Subcutaneous abdominal adipose tissue (tissue), 5 donors: Measurements from ENCODE around the gene ADGRA1.
"Not testable (repeated sequence)": the region's sequence is repeated elsewhere in the genome, so short reads cannot be mapped to it uniquely, and the experiment has no call there.

Source experiments
- H3K27ac ChIP-seq: one replicate; pipeline ENCODE4 v1.7.0; 2013; ENCODE audit warnings: low read depth, mild to moderate bottlenecking, inconsistent platforms, low read length, moderate library complexity
- H3K27me3 ChIP-seq, 5 donors: one replicate each; pipeline ENCODE4 v1.7.0; 2013; ENCODE audit warnings: low read length in 5 of 5, inconsistent platforms in 1 of 5; ENCODE audit not compliant: control insufficient read depth in 5 of 5, insufficient read depth in 4 of 5
- H3K36me3 ChIP-seq, 5 donors: one replicate each; pipeline ENCODE4 v1.7.0; 2013; ENCODE audit warnings: low read length in 5 of 5; ENCODE audit not compliant: control insufficient read depth in 5 of 5, insufficient read depth in 5 of 5
- H3K4me1 ChIP-seq, 5 donors: one replicate each; pipeline ENCODE4 v1.7.0; 2013; ENCODE audit warnings: low read length in 5 of 5, mild to moderate bottlenecking in 3 of 5, moderate library complexity in 1 of 5; ENCODE audit not compliant: control insufficient read depth in 5 of 5, insufficient read depth in 5 of 5
- H3K4me3 ChIP-seq, 5 donors: one replicate each; pipeline ENCODE4 v1.7.0; 2013; ENCODE audit warnings: low read length in 5 of 5, low read depth in 1 of 5
- H3K9ac ChIP-seq, 5 donors: one replicate each; pipeline ENCODE4 v1.7.0; 2013; ENCODE audit warnings: low read length in 5 of 5, mild to moderate bottlenecking in 4 of 5, moderate library complexity in 3 of 5
- H3K9me3 ChIP-seq, 5 donors: one replicate each; pipeline ENCODE4 v1.7.0; 2013; ENCODE audit warnings: low read length in 5 of 5; ENCODE audit not compliant: control insufficient read depth in 5 of 5
- donor health status: healthy.
- donor health status: healthy.
- donor health status: healthy.
- donor health status: healthy.
- donor health status: healthy.

ADGRA1 gene

DNA sequence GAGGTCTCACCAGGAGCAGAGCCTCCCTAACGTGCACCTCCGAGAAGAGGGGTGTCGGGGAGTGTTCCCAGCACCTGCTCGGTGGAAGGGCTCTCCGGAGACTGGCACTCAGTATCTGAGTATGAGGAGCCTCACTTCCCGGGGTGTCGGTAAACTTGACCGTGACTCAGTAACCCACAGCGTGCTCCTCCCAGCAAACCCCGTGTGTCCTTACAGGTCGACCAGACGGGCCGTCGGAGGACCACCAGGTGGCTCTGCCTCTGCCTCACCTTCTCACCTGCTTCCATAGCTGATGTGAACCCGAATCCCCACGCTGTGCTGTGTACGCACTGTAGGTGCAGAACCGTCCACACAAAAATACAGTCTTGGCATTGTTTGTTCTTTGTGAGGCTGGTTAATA is 43.3 kb downstream of the ADGRA1 start:
- no peaks in the 10 kb centered on the region for H3K4me1 ChIP-seq
- no peak overlapping the region for H3K4me3 ChIP-seq
- H3K36me3 ChIP-seq: no peaks in the 10 kb centered on the region
- H3K9me3 ChIP-seq: peaks cover 0 to 2% (median 0%) of the 10 kb centered on the region in 5 donors
- peaks cover 0 to 8% (median 7%) of the 10 kb centered on the region in 5 donors for H3K27me3 ChIP-seq
- no peak overlapping the region for H3K27ac ChIP-seq
- H3K9ac ChIP-seq: no peak overlapping the region

DNA sequence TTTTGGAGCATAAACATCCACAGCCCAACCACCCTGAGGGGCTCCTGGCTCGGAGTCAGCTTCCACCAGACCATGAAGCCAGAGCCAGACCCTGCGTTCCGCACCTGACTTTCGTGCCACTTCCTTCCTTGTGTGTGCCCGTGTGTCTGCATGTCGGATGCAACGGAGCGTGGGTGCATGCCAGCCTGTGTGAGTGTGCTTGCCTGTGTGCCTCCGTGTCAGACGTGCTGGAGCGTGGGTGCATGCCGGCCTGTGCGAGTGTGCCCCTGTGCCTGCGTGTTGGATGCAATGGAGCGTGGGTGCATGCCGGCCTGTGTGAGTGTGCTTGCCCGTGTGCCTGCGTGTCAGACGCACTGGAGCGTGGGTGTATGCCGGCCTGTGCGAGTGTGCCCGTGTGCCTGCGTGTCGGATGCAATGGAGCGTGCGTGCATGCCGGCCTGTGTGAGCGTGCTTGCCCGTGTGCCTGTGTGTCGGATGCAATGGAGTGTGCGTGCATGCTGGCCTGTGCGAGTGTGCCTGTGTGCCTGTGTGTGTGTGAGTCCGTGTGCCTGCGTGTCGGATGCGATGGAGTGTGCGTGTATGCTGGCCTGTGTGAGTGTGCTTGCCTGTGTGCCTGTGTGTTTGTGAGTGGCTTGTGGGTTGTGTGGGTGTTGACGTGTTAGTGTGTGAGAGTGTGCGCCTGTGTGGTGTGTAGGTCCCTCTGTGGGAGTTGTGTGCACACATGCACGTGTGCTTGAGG is 44.2 kb downstream of the ADGRA1 start:
- no peaks in the 10 kb centered on the region for H3K4me1 ChIP-seq
- H3K4me3 ChIP-seq: no peak overlapping the region
- H3K27ac ChIP-seq: no peak overlapping the region
- H3K9ac ChIP-seq: no peak overlapping the region
- peaks cover 0 to 7% (median 3%) of the 10 kb centered on the region in 5 donors for H3K27me3 ChIP-seq
- no peaks in the 10 kb centered on the region for H3K36me3 ChIP-seq
- H3K9me3 ChIP-seq: peaks cover 0 to 2% (median 0%) of the 10 kb centered on the region in 5 donors

DNA sequence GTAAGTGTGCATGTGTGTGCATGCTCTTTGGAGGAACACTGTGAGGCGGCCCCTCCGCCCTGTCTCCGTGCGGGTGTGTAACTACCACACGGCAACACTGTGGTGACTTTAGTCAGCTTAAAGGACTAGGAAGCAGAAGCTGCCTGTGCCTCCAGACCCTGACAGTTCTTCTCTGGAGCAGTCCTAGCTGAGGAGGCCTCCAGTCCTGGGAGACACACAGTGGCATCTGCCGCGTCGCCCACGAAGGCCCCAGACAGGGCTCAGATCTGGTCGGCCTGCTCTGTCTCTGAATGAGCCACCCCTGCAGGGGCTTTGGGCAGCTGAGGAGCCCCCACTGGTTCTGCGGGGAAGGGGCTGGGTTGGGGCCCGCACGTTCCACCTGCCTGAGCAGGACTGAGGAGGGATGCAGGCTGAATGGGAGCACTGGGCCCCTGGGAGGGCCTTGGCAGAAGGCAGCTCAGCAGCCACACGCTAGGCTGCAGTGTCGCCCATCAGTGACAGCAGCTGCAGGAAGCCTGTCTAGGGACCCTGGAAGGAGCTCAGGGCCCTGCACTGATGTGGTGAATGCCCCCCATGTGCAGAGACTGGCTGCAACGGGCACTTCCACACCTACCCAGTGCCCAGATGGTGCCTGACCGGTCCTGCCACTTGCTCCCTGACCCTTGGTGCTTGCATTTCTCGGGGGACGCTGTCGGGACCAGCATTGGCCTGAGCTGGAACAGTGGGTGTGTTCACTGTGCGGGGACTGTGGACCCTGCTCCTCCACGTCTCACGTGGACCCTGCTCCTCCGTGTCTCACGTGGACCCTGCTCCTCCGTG is 45.0 kb downstream of the ADGRA1 start:
- no peaks in the 10 kb centered on the region for H3K4me1 ChIP-seq
- no peak overlapping the region for H3K27ac ChIP-seq
- H3K4me3 ChIP-seq: no peak overlapping the region
- no peak overlapping the region for H3K9ac ChIP-seq
- H3K36me3 ChIP-seq: no peaks in the 10 kb centered on the region
- H3K27me3 ChIP-seq: peaks cover 0 to 7% (median 0%) of the 10 kb centered on the region in 5 donors
- H3K9me3 ChIP-seq: peaks cover 0 to 2% (median 0%) of the 10 kb centered on the region in 5 donors

DNA sequence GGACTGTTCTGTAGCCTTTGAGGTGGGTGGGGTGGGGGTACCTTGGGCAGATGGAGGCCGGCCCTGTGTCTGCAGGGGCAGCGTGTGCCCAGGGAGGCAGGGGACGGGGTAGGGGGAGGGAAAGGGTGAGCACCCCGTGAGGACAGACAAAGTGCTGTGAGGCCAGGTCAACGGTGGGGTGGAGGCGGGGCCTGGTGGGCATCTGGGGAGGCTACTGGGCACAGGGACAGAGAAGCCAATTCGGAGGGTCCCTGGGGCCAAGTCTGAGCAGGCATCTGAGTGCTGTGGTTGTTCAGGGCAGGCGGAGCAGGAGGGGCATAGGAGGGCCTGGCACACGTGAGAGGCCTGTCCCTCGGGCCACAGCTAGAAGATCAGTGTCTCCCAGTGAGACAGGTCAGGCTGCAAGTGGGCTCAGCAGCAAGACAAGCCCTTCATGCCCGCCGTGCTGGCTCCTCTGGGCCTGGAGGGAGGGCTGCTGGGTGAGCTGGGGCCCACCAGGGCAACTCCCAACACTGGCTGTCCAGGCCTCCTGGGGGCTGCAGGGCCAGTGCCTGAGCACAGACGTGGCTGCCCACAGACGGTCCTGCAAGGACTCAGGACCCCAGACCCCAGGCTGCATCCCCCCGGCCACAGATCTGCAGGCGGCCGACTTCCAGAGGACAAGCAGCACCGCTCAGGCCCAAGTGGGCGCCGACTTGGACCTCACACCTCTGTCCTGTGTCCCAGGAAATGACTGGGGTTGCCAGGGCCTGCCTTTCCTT is 45.9 kb downstream of the ADGRA1 start:
- H3K9me3 ChIP-seq: peaks cover 0 to 2% (median 0%) of the 10 kb centered on the region in 5 donors

DNA sequence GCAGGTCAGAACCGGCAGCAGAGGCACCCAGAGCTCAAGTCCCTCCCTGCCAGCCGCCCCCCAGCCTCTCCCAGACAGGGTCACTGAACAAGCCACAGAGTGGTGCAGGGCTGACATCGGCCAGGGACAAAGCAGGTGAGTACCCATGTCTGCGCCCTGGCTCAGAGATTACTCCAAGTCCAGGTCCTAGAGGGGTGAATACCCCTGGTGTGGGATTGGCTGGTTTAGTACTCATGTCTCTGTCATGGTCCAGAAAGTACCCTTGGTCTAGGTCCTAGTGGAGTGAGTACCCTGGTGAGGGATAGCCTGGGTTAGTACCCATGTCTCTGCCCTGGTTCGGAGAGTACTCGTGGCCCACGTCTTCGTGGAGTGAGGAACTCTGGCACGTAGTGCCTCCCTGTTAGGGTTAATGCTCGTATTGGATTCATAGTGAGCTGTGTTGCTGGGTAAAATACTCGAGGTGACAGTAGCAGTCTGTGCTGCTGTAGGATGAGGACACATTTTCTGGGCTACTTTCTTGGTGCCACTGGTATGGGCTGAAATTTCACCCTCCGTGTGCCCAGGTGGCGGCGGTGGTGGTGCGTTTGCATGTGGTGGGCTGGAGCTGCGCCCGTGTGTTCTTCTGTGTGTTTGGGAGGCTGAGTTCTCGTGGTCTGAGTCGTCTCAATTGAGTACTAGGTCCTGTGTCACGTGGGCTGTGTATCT is 46.8 kb downstream of the ADGRA1 start:
- Histone ChIP-seq H3K9ac (no peak overlapping the region), H3K27ac (no peak overlapping the region), H3K36me3 (no peaks in the 10 kb centered on the region), H3K27me3 (peaks cover 0 to 9% (median 2%) of the 10 kb centered on the region in 5 donors), H3K4me3 (no peak overlapping the region), H3K9me3 (peaks cover 0 to 2% (median 0%) of the 10 kb centered on the region in 5 donors), H3K4me1 (no peaks in the 10 kb centered on the region)

More for the DNA sequence above, 45.9 kb downstream of the ADGRA1 start:
- no peaks in the 10 kb centered on the region for H3K4me1 ChIP-seq
- H3K27me3 ChIP-seq: peaks cover 0 to 7% (median 0%) of the 10 kb centered on the region in 5 donors
- no peak overlapping the region for H3K4me3 ChIP-seq
- no peaks in the 10 kb centered on the region for H3K36me3 ChIP-seq
- no peak overlapping the region for H3K9ac ChIP-seq
- no peak overlapping the region for H3K27ac ChIP-seq

DNA sequence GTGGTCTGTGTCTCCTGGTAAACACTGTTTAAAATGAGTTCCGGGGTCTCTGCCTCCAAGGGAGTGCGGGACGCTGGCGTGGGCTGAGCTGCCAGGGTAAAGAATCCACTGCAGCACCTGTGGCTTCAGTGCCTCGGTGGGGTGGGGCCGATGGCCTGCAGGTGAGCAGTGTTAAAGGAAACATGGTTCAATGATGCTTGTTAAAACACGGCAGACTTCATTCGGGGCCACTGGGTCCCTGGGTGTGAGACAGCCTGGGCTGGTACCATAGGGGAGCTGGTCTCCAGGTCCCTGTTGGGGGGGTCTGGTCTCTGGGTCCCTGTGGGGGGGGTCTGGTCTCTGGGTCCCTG is 47.4 kb downstream of the ADGRA1 start:
- H3K4me1 ChIP-seq: no peaks in the 10 kb centered on the region
- no peak overlapping the region for H3K9ac ChIP-seq
- H3K27me3 ChIP-seq: peaks cover 0 to 10% (median 3%) of the 10 kb centered on the region in 5 donors
- H3K36me3 ChIP-seq: no peaks in the 10 kb centered on the region
- H3K27ac ChIP-seq: no peak overlapping the region
- peaks cover 0 to 2% (median 0%) of the 10 kb centered on the region in 5 donors for H3K9me3 ChIP-seq
- H3K4me3 ChIP-seq: no peak overlapping the region

DNA sequence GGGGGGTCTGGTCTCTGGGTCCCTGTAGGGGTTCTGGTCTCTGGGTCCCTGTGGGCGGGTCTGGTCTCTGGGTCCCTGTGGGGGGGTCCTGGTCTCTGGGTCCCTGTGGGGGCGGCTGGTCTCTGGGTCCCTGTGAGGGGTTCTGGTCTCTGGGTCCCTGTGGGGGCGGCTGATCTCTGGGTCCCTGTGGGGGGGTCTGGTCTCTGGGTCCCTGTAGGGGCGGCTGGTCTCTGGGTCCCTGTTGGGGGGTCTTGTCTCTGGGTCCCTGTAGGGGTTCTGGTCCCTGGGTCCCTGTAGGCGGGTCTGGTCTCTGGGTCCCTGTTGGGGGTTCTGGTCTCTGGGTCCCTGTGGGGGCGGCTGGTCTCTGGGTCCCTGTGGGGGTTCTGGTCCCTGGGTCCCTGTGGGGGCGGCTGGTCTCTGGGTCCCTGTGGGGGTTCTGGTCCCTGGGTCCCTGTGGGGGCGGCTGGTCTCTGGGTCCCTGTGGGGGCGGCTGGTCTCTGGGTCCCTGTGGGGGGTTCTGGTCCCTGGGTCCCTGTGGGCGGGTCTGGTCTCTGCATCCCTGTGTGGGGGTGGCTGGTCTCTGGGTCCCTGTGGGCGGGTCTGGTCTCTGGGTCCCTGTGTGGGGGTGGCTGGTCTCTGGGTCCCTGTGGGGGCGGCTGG is 49.9 kb downstream of the ADGRA1 start:
- not testable (repeated sequence) for H3K27ac ChIP-seq, H3K9me3 ChIP-seq, H3K4me1 ChIP-seq, H3K4me3 ChIP-seq, H3K36me3 ChIP-seq, H3K9ac ChIP-seq
- peaks cover 14 to 27% (median 19%) of the 10 kb centered on the region in 5 donors for H3K27me3 ChIP-seq

DNA sequence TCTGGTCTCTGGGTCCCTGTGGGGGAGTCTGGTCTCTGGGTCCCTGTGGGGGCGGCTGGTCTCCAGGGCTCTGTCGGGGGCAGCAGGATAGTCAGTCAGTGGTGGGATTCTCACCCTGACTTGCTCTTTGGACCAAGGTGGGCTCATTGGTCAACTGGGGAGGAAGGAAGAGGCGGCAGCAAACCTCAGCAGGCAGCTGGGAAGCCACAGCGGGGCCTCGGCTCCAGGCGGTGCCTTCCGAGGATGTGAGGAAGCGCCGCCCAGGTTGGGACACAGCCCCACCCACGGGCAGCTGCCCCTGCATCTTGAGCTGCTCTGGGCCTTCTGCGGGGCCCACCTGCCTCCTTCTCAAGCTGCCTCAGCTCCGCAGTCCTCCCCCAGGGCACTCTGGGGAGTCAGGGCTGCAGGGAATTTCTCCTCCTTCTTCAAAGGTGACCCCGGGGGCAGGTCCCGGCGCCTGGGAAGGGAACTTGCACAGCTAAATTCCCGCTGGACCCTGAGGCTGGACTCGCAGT is 51.9 kb downstream of the ADGRA1 start:
- Histone ChIP-seq H3K36me3 (no peaks in the 10 kb centered on the region), H3K9me3 (no peaks in the 10 kb centered on the region), H3K9ac (no peak overlapping the region), H3K4me1 (peaks cover 0 to 3% (median 0%) of the 10 kb centered on the region in 5 donors), H3K27me3 (peaks cover 17 to 32% (median 28%) of the 10 kb centered on the region in 5 donors), H3K27ac (no peak overlapping the region), H3K4me3 (no peak overlapping the region)
